ENCODE results near the gene VPS8.

- TF ChIP-seq SP1 (IDR thresholded peaks at IDR 0.05; ENCODE audit: low read depth) (no peak), CEBPB (IDR thresholded peaks at IDR 0.05; ENCODE audit: low read depth) (no peak), CTCF (IDR thresholded peaks at IDR 0.05 in 2 of 3, conservative IDR thresholded peaks at IDR 0.05 in 1 of 3; ENCODE audit: borderline replicate concordance in 1 of 3, insufficient read depth in 1 of 3, low read depth in 2 of 3, low read length in 2 of 3) (no peak), POLR2AphosphoS5 (IDR thresholded peaks at IDR 0.05; ENCODE audit: low read depth, low read length) (no peak), SIN3A (IDR thresholded peaks at IDR 0.05; ENCODE audit: low read depth) (no peak), EZH2 (IDR thresholded peaks at IDR 0.05) (no peak)
These were observed 132.3 kb downstream of the VPS8 start for GRCh38 chr3:184944241-184944640.

All from HCT116 (cell line).